HL-60 (cell line): ENCODE measurements around the gene TMEM201.

ENCODE experiments used
- CTCF ChIP-seq: IDR thresholded peaks from one replicate; pipeline ENCODE4 v1.5.1; 2011; ENCODE audit warnings: low read length, control low read depth, inconsistent platforms; ENCODE audit not compliant: insufficient read depth
- POLR2AphosphoS5 ChIP-seq: IDR thresholded peaks from 2 replicates; pipeline ENCODE4 v1.6.1; 2012; ENCODE audit warnings: low read depth
- REST ChIP-seq: IDR thresholded peaks from 2 replicates; pipeline ENCODE4 v1.6.1; 2012; ENCODE audit warnings: low read depth; ENCODE audit not compliant: insufficient replicate concordance

GRCh38 chr1:9631613-9632012, 42.9 kb downstream of the TMEM201 start:
- TF ChIP-seq CTCF = no peak
- TF ChIP-seq POLR2AphosphoS5 = no peak
- TF ChIP-seq REST = no peak
